Suppressor macrophage treated with lipopolysaccharide for 1 hour (primary cell): ENCODE data around the gene DMAC1.

Experiments
- DNase-seq, 3 donors: peaks; one replicate each; pipeline ENCODE4 v3.0.0-alpha.2; 2020 to 2022

DMAC1 gene

GRCh38 chr9:7782400-7783120 lies 17.0 kb downstream of the DMAC1 start:
- DNase-seq = no peak

- DNase-seq = no peak
Measured at GRCh38 chr9:7780261-7780988, 19.2 kb downstream of the DMAC1 start.

GRCh38 chr9:7778851-7779600 lies 20.6 kb downstream of the DMAC1 start:
- DNase-seq = no peak

- DNase-seq = no peak
Measured at GRCh38 chr9:7777771-7778170, 21.8 kb downstream of the DMAC1 start.

GRCh38 chr9:7770111-7770510 lies 29.5 kb downstream of the DMAC1 start:
- no peak for DNase-seq

- no peak for DNase-seq
Measured at GRCh38 chr9:7762600-7762999, 37.0 kb downstream of the DMAC1 start.

- DNase-seq = no peak
Measured at GRCh38 chr9:7760014-7760415, 39.6 kb downstream of the DMAC1 start.

GRCh38 chr9:7756088-7756487 lies 43.5 kb downstream of the DMAC1 start:
- peak in 1 of 3 donors; percentile 15 for DNase-seq

- DNase-seq = no peak
Measured at GRCh38 chr9:7752481-7752880, 47.1 kb downstream of the DMAC1 start.
